Measurements from ENCODE around the gene EEF1AKMT3.
A peak's percentile ranks its signal among the peaks of the same experiment; 100 is the strongest.

EEF1AKMT3 gene

DNA sequence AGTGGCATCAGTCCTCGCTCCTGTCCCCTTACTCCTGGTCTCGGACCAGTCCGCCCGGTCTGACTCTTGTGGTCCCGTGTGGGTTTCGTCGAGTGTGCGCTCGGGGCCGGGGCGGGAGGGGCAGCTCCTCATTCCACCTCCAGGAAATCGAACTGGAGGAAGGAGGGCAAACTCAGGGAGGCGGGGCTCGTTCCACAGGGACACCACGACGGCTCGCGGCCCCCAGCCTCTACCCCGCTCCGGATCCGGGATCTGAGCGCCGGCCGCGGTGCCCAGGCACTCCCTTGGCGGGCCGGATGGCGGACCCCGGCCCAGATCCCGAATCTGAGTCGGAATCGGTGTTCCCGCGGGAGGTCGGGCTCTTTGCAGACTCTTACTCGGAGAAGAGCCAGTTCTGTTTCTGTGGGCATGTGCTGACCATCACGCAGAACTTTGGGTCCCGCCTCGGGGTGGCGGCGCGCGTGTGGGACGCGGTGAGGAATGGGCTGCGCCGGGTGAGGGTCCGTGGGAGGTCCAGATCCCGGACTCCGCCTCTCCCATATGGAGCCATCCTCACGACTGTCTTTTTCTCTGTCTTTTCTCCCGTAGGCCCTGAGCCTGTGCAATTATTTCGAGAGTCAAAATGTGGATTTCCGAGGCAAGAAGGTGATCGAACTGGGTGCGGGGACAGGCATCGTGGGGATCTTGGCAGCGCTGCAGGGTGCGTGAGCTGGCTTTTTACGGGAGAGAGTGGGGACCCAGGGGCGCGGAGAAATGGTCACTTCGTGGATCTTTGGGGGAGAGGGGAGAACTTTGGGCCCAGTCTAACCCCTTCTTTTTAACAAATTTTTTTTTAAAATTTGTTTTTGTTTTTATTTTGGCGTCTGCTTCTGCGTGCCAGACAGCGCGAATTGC is at the start of gene EEF1AKMT3:
Gene EEF1AKMT3 (plus strand): TSS at position 186 of the 894 bp plus-strand sequence. CDS start 111 bp downstream, at position 297.
- DNase-seq: no peak

DNA sequence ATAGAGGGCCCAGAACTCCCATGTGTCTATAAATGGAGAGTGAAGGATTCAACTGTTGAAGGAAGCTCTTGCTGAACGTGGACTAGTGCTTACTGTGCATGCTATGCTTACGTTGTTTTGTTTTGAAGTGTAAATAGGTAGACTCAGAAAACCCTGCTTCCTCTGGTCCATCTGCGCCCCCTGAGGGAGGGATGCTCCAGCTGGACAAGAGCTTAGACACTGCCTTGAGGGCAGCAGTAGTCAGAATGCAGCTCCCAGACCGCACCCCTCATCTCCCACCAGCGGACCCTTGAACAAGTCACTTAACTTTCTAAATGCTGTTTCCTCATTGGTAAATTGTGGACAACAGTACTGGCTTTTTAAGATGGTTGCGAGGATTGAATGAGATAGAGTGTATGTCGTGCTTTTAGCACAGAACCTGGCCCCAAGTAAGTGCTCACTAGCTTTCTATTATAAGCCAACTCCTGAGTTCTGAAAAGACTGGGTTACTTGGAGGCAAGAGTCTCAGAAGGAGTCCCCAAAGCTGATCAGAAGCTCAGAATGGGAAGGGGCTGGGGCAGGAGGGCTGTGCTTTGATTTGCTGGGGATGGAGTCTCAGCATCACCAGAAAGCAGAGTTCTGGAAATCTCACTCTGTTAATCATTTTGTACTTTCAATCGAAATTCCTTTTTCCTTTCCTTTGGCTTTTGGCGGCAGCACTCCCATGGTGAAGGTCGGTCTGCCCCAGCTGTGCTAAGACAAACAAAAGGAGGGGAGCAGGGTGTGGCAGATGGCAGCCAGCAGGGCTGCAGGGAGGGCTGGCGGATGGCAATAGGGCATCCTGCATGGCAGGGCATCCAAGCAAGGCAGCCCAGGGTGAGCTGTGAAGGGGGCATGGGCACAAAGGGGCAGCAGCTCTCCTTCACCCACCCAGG is 49.4 kb upstream of the EEF1AKMT3 start:
- DNase-seq: no peak

DNA sequence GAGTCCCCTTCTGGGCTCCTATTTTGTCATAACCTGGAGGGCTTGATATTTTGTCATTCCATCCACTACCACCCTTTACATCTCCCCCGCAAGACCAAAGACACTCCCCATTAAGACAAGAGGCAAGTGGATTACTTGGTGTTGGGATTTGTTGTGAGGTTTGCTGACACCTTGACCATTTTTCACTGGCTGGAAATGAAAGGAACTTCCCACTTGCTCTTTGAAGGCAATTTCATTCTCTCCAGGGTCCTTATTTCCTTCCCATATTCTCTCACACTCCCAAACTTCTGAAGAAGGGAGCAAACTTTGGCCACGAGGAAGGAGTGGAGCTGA is 48.8 kb upstream of the EEF1AKMT3 start:
- no peak for DNase-seq

DNA sequence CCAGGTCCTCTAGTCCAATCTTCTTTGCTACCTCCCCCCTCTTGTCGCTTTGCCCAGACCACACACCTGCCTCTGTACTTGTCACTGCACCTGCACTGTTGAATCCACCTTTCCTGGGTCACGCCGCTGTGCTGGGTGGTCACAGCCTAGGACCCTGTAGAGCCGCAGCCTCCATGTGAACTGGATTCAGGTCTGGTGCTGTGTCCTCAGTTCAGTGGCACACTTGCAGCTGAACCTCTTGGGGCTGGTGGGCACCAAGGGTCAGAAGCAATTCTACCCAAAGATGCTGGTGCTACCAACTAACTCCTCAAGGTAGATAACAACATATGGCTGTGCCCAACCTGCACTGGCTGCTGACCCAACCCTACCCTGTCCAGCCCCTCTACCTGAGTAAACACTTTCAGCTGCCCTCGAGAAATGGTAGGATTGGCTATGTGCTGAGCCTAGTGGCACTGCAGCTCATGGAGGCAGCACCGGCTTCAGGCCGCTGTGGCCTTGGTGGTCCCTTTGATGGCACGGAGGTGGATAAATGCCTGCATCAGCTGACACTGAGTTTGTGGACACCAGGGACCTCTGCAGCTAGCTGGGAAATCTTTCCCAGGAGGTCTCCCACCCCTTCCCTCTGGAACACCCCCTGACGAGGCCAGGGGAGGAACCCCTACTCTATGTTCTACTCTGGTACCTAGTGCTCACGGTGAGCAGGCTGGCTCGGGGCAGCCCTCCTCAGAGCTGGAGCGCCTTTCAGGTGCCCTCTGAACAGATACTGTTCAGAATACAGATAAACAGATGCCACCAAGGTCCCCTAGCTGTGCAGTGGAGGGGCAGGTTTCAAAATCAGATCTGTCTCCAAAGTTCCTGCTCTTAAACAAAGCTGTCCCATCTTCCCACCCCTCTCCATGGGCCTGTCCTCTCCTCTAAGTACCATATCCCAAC is 48.1 kb upstream of the EEF1AKMT3 start:
- DNase-seq: no peak

DNA sequence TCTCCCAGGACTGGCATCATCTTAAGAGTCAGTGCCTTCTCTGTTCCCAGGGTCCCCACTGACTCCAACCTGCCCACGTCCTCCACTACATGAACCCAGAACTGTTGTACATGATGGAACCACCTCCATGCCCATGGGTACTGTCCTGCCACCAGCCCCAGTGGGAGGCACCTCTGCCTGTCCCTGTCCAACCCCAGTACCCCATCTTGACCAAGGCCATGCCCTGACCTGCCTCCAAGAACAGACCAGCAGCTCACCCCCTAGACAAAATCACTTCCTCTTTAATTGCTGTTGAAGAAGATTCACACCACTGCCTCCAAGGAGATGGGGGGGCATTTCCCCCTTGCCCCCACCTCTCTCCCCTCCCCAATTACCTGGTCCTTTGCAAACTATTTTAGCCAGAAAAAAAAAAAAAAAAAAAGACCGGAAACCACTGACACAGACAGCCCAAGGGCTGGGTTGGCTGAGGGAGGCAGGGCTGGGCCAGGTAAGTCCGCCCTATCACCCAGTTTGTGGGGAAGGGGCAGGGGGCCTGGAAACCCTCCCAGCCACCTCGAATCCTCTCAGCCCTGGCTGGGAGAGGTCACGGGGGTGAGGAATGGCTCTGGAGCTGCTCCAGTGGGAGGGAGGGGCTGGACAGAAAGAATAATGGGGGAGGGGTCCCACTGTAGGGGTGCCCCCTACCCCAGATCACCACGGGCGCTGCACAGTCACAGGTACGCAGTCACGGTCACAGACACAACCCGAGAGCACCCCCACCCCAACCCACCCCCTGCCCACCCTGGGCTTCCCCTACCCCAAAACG is 47.3 kb upstream of the EEF1AKMT3 start:
- DNase-seq: no peak

DNA sequence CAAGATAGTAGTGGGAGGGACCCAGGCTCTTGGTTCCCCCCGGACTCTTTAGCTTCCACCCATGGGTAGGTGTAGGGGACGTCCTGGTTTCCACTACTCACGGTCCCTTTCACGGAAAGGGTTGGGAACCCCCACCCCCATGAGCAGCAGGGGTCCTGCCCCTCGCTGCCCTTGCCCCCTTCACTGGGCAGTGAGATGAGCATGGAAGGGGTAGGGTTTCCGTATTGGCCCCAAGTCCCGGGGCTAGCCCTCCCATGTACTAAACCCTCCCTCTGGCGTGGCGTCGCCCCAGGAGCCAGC is 46.6 kb upstream of the EEF1AKMT3 start:
- no peak for DNase-seq

DNA sequence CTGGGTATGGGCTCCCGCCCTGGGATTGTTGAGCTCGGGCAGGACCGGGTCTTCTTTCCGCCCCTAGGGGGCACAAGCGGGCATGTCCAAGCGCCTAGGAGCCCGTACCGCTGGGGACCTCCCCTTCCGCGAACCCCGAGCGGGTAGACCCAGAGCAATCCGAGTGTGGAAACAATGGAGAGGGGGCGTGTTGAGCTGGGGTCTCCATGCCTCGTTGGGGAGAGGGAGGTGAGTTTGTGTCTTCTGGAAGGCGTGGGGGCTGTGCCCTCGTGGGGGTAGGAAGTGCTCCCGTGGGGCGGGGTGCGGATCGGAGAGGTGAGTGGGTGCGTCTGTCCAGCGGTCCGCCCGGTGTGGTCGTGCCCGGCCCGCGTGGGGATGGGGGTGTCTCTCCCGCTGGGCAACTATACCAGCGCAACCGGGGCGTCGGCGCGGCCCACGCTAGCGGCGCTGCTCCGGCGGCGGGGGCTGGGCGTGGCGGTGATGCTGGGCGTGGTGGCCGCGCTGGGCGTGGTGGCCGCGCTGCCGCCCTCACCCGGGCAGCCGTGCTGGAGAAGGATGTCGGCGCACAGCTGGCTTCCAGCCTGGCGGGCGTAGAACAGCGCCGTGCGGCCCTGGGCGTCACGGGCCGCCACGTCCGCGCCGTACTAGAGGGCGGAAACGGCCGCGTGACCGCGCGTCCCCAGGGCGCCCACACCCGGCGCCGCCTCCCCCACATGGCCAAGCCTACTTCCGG is 46.1 kb upstream of the EEF1AKMT3 start:
- DNase-seq: peak; percentile 62

DNA sequence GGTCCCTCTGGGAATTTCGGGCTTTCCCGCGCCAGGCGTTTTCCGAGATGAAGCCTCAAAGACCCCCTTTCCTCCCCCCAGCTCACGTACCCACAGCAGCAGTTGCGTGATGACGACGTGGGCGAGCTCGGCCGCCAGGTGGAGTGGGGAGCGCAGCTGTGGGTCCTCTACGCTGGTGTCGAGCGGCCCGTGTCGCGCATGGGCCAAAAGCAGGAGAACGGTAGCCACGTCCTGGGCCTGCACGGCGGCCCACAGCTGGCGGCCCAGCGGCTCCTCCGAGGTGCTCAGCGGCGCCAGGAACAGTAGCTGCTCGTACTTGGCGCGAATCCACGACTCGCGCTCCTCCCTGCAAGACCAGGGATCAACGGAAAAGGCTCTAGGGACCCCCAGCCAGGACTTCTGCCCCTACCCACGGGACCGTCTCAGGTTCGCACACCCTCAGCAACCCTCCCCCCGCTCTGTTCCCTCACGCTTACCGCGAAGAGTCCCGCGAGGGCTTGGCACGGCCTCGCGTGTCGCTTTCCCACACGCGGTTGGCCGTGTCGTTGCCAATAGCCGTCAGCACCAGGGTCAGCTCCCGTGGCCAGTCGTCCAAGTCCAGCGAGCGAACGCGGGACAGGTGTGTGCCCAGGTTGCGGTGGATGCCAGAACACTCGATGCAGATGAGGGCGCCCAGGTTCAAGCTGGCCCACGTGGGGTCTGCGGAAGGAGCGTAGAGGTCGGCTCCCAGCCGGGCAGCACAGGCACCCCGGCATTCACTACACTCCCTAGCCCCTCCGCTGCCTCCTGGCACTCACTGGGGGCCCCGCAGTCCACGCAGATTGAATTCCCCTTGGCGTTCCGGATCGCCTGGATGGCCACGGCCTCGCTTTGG is 45.3 kb upstream of the EEF1AKMT3 start:
- DNase-seq: no peak

DNA sequence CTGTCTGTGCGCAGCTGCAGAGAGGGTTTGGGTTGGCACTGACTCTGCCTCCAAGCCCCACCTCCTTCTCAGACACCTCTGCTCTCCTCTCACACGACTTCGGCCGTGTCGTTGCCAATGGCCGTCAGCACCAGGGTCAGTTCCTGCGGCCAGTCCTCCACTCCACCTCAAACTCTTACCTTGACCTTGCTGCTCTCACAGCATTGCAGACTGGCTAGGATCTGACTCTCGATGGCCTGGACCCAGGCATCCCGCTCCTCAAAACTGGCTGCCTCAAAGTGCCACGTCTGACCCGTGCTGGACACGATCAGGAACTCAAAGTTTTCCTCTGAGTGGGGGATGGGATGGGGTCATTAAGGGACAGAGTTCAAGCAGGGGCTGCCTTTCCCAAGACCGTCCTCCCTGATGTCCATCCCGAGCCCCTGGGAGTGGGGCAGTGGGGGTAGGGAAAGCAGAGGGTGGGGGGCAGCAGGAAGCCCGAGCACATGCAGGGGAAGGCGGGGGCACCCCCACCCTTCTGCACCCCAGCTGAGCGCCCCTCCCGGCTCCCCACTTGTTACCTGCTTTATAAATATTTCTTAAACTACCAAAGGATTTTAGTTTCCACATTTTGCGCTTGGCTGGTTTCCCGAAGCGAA is 44.5 kb upstream of the EEF1AKMT3 start:
- DNase-seq: no peak

DNA sequence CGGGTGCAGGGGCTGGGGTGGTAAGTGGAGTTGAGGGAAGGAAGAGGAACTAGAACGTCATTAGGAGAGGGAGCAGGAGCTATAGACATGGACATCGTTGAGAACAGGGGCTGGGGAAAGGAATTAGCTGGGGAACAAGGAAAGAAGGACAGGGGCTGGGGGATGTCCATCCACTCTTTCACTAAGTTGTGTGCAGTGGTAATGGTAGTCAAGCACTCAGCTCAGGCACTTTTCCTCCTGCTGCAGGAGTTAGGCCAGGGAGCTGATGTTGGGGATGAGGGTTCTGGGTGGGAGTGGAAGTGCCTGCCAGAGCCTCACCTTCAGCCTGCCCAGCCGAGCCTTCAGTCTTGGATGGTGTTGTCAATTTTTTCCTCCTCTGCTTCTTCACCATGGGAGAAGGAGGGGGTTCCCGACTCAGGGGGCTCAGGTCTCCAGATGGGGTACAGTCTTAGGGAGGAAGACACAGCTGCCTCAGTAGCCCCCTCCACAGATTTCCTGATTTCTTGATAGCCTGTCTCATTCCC is 43.0 kb upstream of the EEF1AKMT3 start:
- DNase-seq: no peak

DNA sequence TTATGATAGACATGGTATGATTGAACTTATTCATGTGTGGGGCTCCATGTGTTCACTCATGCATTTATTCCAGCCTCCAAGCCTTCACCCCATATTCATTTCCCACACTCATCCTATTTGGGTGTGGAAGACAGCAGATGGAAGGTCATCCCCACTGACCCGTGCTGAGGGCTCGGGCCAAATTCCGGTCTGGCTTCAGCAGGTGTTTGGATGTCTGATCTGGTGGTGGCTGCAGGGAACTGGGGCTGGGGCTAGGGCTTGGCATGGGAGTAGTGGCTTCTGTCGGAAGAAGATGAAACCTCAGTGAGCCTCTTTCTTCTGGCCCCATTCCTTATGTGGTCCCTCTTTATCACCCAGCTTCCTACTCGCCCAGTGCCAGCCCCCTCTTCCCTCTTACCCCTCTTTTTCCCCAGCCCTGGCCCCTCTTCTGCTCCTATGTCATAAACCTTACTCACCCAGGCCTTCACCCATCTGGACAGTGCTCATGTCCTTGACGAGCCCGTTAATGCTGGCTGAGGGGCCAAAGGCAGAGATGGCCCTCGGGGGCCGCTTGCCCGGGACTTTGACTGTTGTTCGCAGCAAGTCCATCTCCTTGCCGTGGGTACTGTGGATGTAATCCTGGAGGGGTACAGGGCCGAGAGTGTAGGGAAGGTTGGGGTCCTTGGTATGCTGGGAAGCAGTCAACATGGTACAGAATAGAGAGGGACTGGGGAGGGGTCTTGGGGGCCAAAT is 41.9 kb upstream of the EEF1AKMT3 start:
- DNase-seq: no peak

DNA sequence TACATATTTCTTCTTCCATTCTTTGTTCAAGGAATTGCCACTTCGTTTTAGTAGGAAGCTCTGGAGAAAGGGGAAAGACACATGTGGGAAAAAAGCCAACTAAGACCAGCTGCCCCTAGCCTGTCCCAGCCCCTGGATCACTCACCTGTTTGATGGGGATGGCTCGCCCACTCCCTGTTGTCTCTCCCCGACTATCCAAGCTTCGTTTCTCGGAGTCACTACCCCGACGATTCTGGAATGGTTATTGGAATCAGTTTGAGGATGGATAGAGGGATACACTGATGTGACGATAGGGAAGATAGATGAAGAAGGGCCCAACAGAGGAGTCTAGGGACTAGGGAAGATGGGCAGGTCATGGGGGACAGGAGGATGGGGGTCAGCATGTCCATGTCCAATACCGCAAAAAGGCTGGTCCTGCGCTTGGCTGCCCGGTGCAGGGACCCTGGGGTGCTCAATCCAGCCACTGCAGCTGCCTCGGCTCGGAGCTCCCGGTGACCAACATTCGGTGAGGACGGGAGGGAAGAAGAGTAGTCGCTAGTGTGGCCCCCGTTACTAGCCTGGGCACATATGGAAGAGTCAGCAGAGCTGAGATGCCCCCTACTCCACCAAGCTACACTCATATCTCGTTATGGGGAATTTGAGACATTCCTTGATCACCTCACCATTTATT is 40.9 kb upstream of the EEF1AKMT3 start:
- no peak for DNase-seq

DNA sequence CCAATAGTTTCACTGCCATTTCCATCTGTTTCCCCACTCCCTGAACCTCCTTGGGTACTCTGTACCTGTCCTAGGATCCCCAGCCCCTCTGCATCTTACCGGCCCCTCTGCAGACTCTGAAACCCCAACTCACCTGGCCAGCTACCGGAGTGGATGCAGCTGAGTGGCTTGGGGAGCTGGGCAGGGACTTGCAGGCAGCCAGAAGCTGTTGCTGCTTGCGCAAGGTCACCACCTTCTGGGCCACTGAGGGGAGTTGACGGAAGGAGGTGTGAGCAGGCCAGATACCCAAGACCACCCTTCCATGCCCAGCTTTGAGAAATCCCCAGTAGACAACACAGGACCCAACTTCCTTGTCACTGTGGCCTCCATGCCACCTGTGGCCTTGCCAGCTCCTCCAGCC is 40.1 kb upstream of the EEF1AKMT3 start:
- no peak for DNase-seq

DNA sequence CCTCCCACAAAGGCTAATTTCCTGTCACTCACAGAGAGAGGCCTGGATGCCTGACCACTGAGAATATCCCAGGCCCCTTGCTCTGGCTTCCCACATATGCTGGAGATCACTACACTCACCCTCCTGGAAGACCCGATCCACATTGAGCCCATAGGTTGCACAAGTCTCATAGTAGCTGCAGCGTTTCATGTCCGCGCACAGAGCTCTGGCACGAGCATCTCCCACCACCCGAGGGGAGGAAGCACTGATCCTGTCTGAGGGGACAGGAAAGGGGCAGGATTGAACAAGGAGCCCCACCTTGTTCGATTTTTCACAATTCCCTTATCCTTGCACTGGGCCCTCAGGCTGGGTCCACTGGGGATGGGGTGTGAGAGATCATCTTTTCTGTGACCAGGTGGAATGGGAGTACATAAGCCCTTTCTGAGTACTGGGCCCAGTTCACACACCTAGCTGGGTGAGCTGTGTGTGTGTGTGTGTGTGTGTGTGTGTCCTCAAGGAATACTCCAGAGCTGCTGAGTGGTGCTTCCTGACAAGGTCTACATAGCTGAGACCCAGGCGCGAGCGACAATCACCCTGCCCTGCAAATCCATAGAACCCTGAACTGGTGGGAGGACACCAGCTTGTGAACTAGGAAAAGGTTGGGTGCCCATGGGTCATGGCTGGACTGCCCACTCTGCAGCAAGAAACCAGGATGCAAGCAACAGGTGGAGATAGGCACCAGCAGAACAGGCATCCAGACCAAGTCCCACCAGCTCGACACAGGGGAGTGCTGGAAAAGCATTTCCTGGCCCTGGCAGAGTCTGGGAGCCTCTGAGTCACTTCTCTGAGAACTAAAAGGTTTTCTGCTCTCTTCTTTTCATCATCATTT is 39.5 kb upstream of the EEF1AKMT3 start:
- no peak for DNase-seq

DNA sequence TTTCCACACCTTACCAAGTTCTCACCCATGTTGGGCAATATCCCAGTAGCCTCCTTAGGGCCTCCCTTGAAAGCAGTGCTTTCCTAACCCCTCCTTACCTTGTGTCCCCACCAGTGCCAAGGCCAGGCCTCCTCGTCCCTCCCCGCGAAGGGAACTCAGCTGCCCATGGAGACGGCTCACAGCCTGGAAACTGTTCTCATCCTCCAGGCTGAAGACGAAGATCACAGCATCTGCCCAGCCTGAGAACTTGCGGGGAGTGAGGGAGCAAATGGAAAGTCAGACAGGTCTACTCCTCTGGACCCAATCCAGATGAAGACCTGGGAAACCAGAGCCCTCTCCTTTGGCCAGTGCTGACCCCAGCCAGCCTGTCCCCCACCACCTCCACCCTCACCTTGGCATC is 38.5 kb upstream of the EEF1AKMT3 start:
- no peak for DNase-seq

DNA sequence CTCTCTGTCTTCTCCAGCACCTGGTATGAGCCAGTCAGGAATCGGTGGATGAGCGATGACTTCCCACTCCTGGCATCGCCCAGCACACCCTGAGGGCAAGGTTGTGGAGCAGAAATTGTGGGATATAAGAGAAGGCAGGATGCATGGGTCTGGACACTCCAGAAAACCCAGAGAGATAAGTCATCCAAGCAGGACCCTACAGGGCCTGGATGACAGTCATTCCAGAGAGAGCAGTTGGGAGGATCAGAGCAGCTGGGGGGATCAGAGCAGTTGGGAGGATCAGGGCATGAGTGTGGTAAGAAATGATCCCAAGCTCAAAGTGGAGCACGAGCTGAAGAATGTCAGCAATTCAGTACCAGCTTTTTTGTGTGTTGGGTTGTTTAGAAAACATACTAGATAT is 37.8 kb upstream of the EEF1AKMT3 start:
- DNase-seq: no peak

DNA sequence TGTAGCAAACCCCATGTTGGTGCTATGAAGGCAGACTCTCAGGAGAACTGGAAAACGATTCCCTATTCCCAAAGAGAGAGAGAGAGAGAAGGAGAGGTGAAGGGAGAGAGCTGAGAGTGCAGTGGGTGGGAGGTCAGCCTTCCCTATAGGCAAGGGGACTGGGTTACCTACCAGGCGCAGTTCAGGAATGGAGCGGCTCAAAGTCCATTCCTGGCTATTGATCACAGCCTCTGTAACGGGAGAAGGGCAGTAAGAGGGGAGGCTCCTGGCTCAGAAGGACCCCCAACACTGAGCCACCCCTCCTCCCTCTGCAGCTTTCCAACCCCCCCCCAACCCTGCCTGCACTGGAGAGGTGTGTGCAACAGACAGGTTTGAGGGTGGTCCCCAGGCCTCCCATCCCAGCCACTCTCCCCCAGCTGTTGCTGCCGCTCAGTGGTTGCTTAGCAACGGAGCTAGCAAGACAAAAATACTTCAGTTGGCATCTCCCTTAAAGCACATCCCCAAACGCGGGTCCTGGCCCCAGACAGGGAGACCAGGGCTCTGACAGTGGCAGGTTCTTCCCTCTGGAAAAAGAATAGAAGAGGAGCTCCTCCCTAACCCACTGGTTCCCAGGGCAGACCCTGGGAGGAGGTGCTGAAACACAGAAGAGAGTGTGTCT is 37.1 kb upstream of the EEF1AKMT3 start:
- peak; percentile 14 for DNase-seq
